ENCODE measurements around the gene CHID1. TPM values are rescaled to one million over a fixed set of nuclear protein-coding genes. Genes with fewer than 3 reads are reported as not detected.

CHID1 gene
- polyA plus RNA-seq, 1 experiment = 95.5 TPM

DNA sequence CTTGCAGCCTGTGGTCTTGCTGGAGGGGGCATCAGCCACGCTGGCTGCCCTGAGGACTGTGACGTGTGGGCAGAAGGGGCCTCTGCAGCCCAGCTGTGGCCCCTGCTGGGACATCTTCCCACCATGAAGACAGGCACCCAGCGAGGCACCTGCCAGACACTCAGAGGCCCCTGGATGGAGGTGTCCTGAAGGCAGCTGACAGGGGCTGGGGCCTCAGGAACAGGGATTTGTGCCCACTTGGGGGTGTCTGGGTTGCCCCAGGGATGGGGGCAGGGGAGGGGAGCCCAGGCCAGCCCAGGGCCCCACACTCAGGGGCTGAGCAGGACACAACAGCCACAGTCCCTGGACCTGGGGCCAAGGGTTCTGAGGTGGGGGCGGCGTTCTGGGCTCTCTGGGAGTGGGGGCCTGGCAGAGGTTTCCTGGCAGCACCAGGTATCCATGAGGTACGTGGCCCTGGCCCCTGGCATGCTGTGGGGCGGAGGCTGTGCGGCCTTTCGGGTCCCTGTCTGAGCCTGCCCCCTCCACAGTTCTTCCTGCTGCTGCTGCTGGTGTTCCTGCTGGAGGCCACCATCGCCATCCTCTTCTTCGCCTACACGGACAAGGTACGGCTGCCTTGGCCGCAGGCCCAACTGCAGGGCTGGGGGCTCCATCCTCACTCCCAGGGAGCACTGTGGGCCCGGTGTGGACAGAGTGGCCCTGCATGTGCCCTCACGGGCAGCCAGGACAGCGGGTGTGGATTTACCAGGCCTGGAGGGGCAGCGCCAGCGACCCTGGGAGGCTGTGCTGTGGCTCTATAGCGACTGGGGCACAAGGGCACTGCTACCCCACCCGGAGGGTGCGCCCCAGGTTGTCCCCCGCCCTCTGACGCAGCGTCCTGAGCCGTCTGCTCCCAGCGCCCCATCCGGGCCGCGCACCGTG is 46.4 kb downstream of the CHID1 start:
- no peak for DNase-seq (ENCODE audit: low read depth, low spot score)
- Histone ChIP-seq H3K27me3 (ENCODE audit: control insufficient read depth, insufficient read depth, low read length) (no peaks in the 10 kb centered on the region), H3K4me3 (ENCODE audit: low read depth, low read length) (no peak overlapping the region), H3K27ac (ENCODE audit: low read depth, low read length) (no peak overlapping the region), H3K9me3 (ENCODE audit: control insufficient read depth, insufficient read depth, low read length) (no peaks in the 10 kb centered on the region; the same call in 1 of the 2 replicates)
- no peak for TF ChIP-seq CTCF (IDR thresholded peaks at IDR 0.05; ENCODE audit: low read depth, low read length)
- CTCF ChIA-PET = no interaction called here
- POLR2A ChIA-PET = no interaction called here

GRCh38 chr11:863023-863909 is 47.3 kb downstream of the CHID1 start:
- Histone ChIP-seq H3K9me3 (ENCODE audit: control insufficient read depth, insufficient read depth, low read length) (no peaks in the 10 kb centered on the region; the same call in 1 of the 2 replicates), H3K4me3 (ENCODE audit: low read depth, low read length) (no peak overlapping the region), H3K27ac (ENCODE audit: low read depth, low read length) (no peak overlapping the region), H3K27me3 (ENCODE audit: control insufficient read depth, insufficient read depth, low read length) (no peaks in the 10 kb centered on the region)
- no peak for TF ChIP-seq CTCF (IDR thresholded peaks at IDR 0.05; ENCODE audit: low read depth, low read length)
- DNase-seq (ENCODE audit: low read depth, low spot score) = no peak
- ChIA-PET CTCF (no interaction called here), POLR2A (no interaction called here)

GRCh38 chr11:862696-863022 is 48.0 kb downstream of the CHID1 start:
- ChIA-PET CTCF (no interaction called here), POLR2A (no interaction called here)
- H3K9me3 ChIP-seq (ENCODE audit: control insufficient read depth, insufficient read depth, low read length) = no peaks in the 10 kb centered on the region; the same call in 1 of the 2 replicates
- H3K4me3 ChIP-seq (ENCODE audit: low read depth, low read length) = no peak overlapping the region
- H3K27me3 ChIP-seq (ENCODE audit: control insufficient read depth, insufficient read depth, low read length) = no peaks in the 10 kb centered on the region
- no peak for DNase-seq (ENCODE audit: low read depth, low spot score)
- TF ChIP-seq CTCF (IDR thresholded peaks at IDR 0.05; ENCODE audit: low read depth, low read length) = no peak
- H3K27ac ChIP-seq (ENCODE audit: low read depth, low read length) = no peak overlapping the region

DNA sequence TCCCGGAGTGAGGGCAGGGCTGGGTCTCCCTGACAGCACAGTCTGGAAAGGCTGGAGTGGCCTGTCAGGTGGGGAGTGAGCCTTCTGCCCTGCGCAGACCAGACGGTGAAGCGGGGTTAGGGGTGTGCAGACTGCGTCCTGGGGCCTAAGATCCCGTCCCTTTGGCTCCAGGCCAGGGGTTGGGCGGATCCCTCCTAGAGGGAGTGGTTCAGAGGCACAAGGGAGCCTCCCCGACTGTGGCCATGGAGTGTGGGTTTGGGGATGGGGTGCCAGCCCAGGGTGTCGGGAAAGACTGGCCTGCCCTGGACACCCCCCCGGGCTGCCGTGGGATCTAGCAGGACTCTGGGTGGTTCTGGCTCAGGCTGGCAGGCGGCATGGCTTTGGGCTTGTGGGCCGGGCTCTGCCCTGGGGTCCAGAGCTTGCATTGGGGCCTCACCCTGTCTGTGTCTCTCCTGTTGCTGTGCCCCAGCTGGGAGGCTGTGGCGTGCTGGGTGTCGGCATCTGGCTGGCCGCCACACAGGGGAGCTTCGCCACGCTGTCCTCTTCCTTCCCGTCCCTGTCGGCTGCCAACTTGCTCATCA is 48.4 kb downstream of the CHID1 start:
- H3K4me3 ChIP-seq (ENCODE audit: low read depth, low read length) = no peak overlapping the region
- DNase-seq (ENCODE audit: low read depth, low spot score) = no peak
- H3K9me3 ChIP-seq (ENCODE audit: control insufficient read depth, insufficient read depth, low read length) = no peaks in the 10 kb centered on the region; the same call in 1 of the 2 replicates
- H3K27ac ChIP-seq (ENCODE audit: low read depth, low read length) = no peak overlapping the region
- no peaks in the 10 kb centered on the region for H3K27me3 ChIP-seq (ENCODE audit: control insufficient read depth, insufficient read depth, low read length)
- no peak for TF ChIP-seq CTCF (IDR thresholded peaks at IDR 0.05; ENCODE audit: low read depth, low read length)
- CTCF ChIA-PET = interaction anchor here (1.5 kb wide), 1 partner anchor 15 kb away, joined by 8 read pairs; no protein-coding TSS in a partner anchor
- POLR2A ChIA-PET = no interaction called here
